B cell (primary cell): Measurements from ENCODE around the gene POLR2C. TPM values are rescaled to one million over a fixed set of nuclear protein-coding genes. Genes with fewer than 3 reads are reported as not detected.

Source experiments
- ATAC-seq: fragments of 200-7000 bp; cut with Tn5 transposase; one replicate; pipeline ENCODE4 v1.10.0; 2021; ENCODE audit warnings: low read depth, mild to moderate bottlenecking, moderate number of reproducible peaks, moderate library complexity
- CTCF ChIA-PET: fragments of 350-600 bp; sonication (Branson Sonifier 250); formaldehyde crosslinking; loops from one replicate; lab custom pipeline; 2021; ENCODE audit warnings: antibody characterized with exemption, inconsistent platforms; lab: Charles Lee
- POLR2A ChIA-PET: fragments of 350-600 bp; sonication (Branson Sonifier 250); formaldehyde crosslinking; loops from one replicate; lab custom pipeline; 2021; ENCODE audit warnings: antibody characterized with exemption; lab: Charles Lee
- DNase-seq: peaks from one replicate; pipeline ENCODE4 v3.0.0; 2013
- H2AFZ ChIP-seq: 2 replicates; pipeline ENCODE4 v1.6.1; 2012; ENCODE audit warnings: mild to moderate bottlenecking, low read depth, low read length; ENCODE audit not compliant: insufficient read depth, poor library complexity, severe bottlenecking
- H3K27ac ChIP-seq, 2 donors: 1 replicate in 1 of 2; 2 replicates in 1 of 2; pipeline ENCODE4 v1.5.1; 2012 to 2013; ENCODE audit warnings: low read length in 2 of 2, mild to moderate bottlenecking in 2 of 2, moderate library complexity in 1 of 2
- H3K27me3 ChIP-seq, 4 experiments: fragments of 200-600 bp in 1 of 4; sonication (generic) in 1 of 4; replicated peaks in 1 of 4; 1 replicate in 2 of 4; 2 replicates in 2 of 4; pipeline versions ENCODE4 v1.6.1 to v1.7.0; 2013 to 2016; ENCODE audit warnings: low read length in 3 of 4, mild to moderate bottlenecking in 2 of 4, mixed read lengths in 1 of 4, moderate library complexity in 1 of 4; ENCODE audit not compliant: insufficient read depth in 4 of 4, control insufficient read depth in 3 of 4; ENCODE audit errors: control extremely low read depth in 1 of 4
- H3K36me3 ChIP-seq, 2 experiments: replicated peaks in 1 of 2; 1 replicate in 1 of 2; 2 replicates in 1 of 2; pipeline versions ENCODE4 v1.6.1 to v1.7.1; 2013; ENCODE audit warnings: low read length in 1 of 2; ENCODE audit not compliant: insufficient read depth in 2 of 2, control insufficient read depth in 1 of 2; ENCODE audit errors: control extremely low read depth in 1 of 2, extremely low read depth in 1 of 2
- H3K4me1 ChIP-seq, 2 donors: fragments of 200-600 bp in 1 of 2; sonication (generic) in 1 of 2; 1 replicate in 1 of 2; 2 replicates in 1 of 2; pipeline versions ENCODE4 v1.5.1 to v1.6.1; 2013 to 2017; ENCODE audit warnings: low read length in 2 of 2; ENCODE audit not compliant: control insufficient read depth in 2 of 2, insufficient read depth in 2 of 2
- H3K4me2 ChIP-seq: replicated peaks from 2 replicates; pipeline ENCODE3; 2012; ENCODE audit warnings: mild to moderate bottlenecking, low read depth, low read length; ENCODE audit not compliant: poor library complexity, severe bottlenecking
- H3K4me3 ChIP-seq, 5 experiments: fragments of 200-600 bp in 1 of 5; sonication (generic) in 1 of 5; 1 replicate in 3 of 5; 2 replicates in 2 of 5; pipeline versions ENCODE4 v1.5.1 to v1.7.0; 2011 to 2016; ENCODE audit warnings: low read length in 4 of 5, mild to moderate bottlenecking in 4 of 5, low read depth in 2 of 5, control low read depth in 1 of 5, moderate library complexity in 1 of 5; ENCODE audit not compliant: insufficient read depth in 1 of 5; ENCODE audit errors: control extremely low read depth in 1 of 5, extremely low read depth in 1 of 5
- H3K79me2 ChIP-seq: fragments of 200-600 bp; sonication (generic); one replicate; pipeline ENCODE4 v1.6.0; 2016; ENCODE audit warnings: low read length; ENCODE audit not compliant: control insufficient read depth, insufficient read depth
- H3K9ac ChIP-seq: fragments of 200-600 bp; sonication (generic); 2 replicates; pipeline ENCODE4 v1.6.1; 2017; ENCODE audit warnings: mild to moderate bottlenecking, low read length, moderate library complexity
- H3K9me3 ChIP-seq, 3 donors: one replicate each; pipeline versions ENCODE4 v1.6.1 to v1.7.1; 2013; ENCODE audit warnings: low read length in 2 of 3; ENCODE audit not compliant: control insufficient read depth in 2 of 3, insufficient read depth in 1 of 3; ENCODE audit errors: control extremely low read depth in 1 of 3
- H4K20me1 ChIP-seq: 2 replicates; pipeline ENCODE4 v1.6.0; 2012; ENCODE audit warnings: mild to moderate bottlenecking, low read length; ENCODE audit not compliant: insufficient read depth, control insufficient read depth, poor library complexity, severe bottlenecking
- H3K27ac Mint-ChIP-seq: one replicate; pipeline ENCODE4 v1.8.0; 2021; ENCODE audit warnings: mixed read lengths
- H3K27me3 Mint-ChIP-seq: one replicate; pipeline ENCODE4 v1.8.0; 2021; ENCODE audit warnings: mixed read lengths
- H3K4me1 Mint-ChIP-seq: one replicate; pipeline ENCODE4 v1.8.0; 2021; ENCODE audit warnings: mixed read lengths
- H3K4me3 Mint-ChIP-seq: one replicate; pipeline ENCODE4 v1.8.0; 2021; ENCODE audit warnings: mixed read lengths
- H3K9me3 Mint-ChIP-seq: one replicate; pipeline ENCODE4 v1.8.0; 2022; ENCODE audit warnings: mixed read lengths; ENCODE audit not compliant: insufficient read depth
- EZH2 ChIP-seq: IDR thresholded peaks from 2 replicates; pipeline ENCODE4 v1.6.1; 2012; ENCODE audit warnings: borderline replicate concordance, low read depth, mild to moderate bottlenecking, moderate library complexity, low read length; ENCODE audit not compliant: insufficient read depth, poor library complexity, severe bottlenecking
- WGBS: methylation state at CpG from one replicate; pipeline ENCODE4 v1.1.5; 2013; ENCODE audit warnings: missing lambda C conversion rate; ENCODE audit not compliant: insufficient coverage; 5-methylcytosine and 5-hydroxymethylcytosine counted together
- intact Hi-C: fragments of 100-400 bp; cut with micrococcal nuclease; formaldehyde crosslinking; loops from one replicate; pipeline ENCODE4 v1.10.0; 2022
- polyA plus RNA-seq: library from polyadenylated mRNA; depleted of rRNA; stranded (reverse); fragments of >200 nt; gene quantifications from 2 replicates; pipeline ENCODE4 v1.2.3, GENCODE V29; 2012
- total RNA-seq, 2 donors: library from RNA; stranded (reverse); fragments of 120-200 nt in 1 of 2; gene quantifications; 1 replicate in 1 of 2; 2 replicates in 1 of 2; pipeline versions ENCODE4 v1.2.3 to v1.2.4, GENCODE V29; 2013 to 2022
- TF ChIP-seq, protein P1 (sequence below): fragments of 200-600 bp; IDR thresholded peaks from one replicate; pipeline ENCODE4 v1.8.0; 2022; ENCODE audit warnings: antibody characterized with exemption, mild to moderate bottlenecking

The POLR2C gene
- total and polyA plus RNA-seq, 2 donors (not counting 1 experiment from before 2014, with no cell fraction given), result 57.8 to 70.1 TPM

DNA sequence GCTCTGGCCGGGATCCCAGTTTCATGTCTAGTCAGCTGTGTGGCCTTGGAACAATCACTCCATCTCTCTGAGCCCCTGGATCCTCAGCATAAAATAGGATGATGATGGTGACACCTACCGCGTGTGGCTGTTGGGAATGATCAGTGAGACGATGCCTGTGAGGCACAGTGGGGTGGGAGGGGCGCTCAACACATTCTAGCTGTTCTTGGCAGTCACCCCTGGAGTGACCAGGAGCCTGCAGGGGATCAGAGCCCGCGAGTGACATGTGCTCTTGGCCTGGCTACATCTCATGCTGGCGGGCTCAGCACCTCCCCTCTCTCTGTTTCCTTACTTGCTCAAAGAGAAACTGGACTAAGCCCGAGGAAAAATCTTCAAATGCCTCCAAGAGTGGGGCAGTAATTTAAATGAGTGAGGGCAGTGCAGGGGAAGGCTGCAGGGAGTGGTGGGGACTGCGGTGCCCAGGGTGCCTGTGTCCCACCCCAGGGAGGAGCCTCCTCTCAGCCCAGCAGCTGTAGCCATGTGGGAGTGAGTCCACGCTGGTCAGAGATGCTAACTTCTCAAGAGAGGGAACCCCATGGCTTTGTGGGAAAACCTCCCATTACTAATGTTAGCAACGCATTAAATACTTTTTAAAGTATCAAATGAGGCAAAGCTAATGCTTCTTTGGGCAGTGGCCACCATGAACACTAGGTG is 46.9 kb downstream of the POLR2C start:
- Mint-ChIP-seq H3K27ac (no peak overlapping the region), H3K9me3 (no peaks in the 10 kb centered on the region), H3K4me3 (no peak overlapping the region), H3K4me1 (no peaks in the 10 kb centered on the region), H3K27me3 (peaks cover 13% of the 10 kb centered on the region)
- Histone ChIP-seq H3K4me2 (no peak overlapping the region), H3K9ac (no peak overlapping the region), H2AFZ (no peak overlapping the region), H3K4me1 (no peaks in the 10 kb centered on the region), H3K36me3 (no peaks in the 10 kb centered on the region), H3K9me3 (no peaks in the 10 kb centered on the region), H4K20me1 (no peaks in the 10 kb centered on the region), H3K27me3 (no peaks in the 10 kb centered on the region), H3K27ac (no peak overlapping the region), H3K79me2 (no peaks in the 10 kb centered on the region), H3K4me3 (no peak overlapping the region)
- WGBS, result 87% methylated on average over 7 of the region's 12 CpGs
- no peak for TF ChIP-seq EZH2
- TF ChIP-seq, protein P1, sequence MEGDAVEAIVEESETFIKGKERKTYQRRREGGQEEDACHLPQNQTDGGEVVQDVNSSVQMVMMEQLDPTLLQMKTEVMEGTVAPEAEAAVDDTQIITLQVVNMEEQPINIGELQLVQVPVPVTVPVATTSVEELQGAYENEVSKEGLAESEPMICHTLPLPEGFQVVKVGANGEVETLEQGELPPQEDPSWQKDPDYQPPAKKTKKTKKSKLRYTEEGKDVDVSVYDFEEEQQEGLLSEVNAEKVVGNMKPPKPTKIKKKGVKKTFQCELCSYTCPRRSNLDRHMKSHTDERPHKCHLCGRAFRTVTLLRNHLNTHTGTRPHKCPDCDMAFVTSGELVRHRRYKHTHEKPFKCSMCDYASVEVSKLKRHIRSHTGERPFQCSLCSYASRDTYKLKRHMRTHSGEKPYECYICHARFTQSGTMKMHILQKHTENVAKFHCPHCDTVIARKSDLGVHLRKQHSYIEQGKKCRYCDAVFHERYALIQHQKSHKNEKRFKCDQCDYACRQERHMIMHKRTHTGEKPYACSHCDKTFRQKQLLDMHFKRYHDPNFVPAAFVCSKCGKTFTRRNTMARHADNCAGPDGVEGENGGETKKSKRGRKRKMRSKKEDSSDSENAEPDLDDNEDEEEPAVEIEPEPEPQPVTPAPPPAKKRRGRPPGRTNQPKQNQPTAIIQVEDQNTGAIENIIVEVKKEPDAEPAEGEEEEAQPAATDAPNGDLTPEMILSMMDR, result no peak
- POLR2A ChIA-PET, result no interaction called here
- no peak for ATAC-seq
- intact Hi-C loops, result no loop called here
- DNase-seq, result no peak
- CTCF ChIA-PET, result interaction anchor here (2.5 kb wide), 1 partner anchor 11 kb away, joined by 5 read pairs; no protein-coding TSS in a partner anchor

DNA sequence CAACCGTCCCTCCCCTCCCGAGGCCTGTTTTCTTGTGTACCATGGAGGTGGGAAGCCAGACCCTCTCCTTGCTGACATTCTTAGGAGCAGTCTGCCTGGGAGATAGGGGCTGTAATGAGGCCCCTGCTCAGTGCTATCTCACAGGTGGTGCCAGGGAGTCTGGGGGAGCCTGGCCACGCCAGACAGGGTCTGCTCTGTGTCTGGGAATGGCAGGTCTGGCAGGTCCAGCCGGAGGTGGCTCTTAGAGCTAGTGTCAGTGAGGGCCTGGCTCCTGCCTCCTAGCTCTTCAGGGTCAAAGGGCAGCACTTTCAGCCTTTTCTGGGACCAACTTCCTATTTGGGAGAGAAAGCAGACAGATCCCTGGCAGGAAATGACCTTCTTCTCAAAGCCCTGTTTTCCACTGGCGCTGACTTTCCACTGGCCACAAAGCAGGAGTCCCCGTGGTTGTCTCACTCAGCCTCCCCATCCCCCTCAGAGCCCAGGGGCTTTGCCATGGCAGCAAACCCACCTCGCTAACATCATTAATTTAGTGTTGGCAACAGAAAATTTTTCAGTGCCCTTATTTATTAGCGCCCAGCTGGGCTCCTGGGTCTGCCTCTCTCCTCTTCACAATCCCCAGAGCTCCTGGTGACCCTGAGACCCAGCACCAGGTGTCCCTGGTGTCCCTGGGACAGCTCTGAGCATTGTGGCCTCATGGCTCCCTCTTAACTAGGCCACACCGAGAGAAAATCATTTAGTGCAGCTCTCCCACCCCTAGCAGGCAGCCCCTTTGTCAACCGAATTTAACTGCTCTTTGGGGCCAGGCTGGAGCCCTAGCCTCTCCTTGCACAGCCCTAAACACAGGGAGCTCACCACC is 47.8 kb downstream of the POLR2C start:
- no peaks in the 10 kb centered on the region for H3K36me3 ChIP-seq
- Mint-ChIP-seq H3K27me3 (peaks cover 9% of the 10 kb centered on the region), H3K9me3 (no peaks in the 10 kb centered on the region), H3K4me1 (no peaks in the 10 kb centered on the region), H3K4me3 (no peak overlapping the region), H3K27ac (no peak overlapping the region)
- no peak overlapping the region for H2AFZ ChIP-seq
- CTCF ChIA-PET, result no interaction called here
- H3K4me2 ChIP-seq, result no peak overlapping the region
- no peaks in the 10 kb centered on the region for H4K20me1 ChIP-seq
- no peak overlapping the region for H3K9ac ChIP-seq
- POLR2A ChIA-PET, result no interaction called here
- intact Hi-C loops, result no loop called here
- H3K79me2 ChIP-seq, result no peaks in the 10 kb centered on the region
- no peak overlapping the region for H3K4me3 ChIP-seq
- no peaks in the 10 kb centered on the region for H3K9me3 ChIP-seq
- no peaks in the 10 kb centered on the region for H3K4me1 ChIP-seq
- H3K27ac ChIP-seq, result no peak overlapping the region
- no peak for ATAC-seq
- no peak for DNase-seq
- TF ChIP-seq EZH2, result no peak
- TF ChIP-seq, protein P1, result no peak
- no peaks in the 10 kb centered on the region for H3K27me3 ChIP-seq
- 83% methylated on average over 8 of the region's 10 CpGs for WGBS
